K562 treated with DMSO at 1 percent for 4 hours (cell line): ENCODE data around the gene RANBP3L. TPM values are rescaled to one million over a fixed set of nuclear protein-coding genes. Genes with fewer than 3 reads are reported as not detected.

Experiments
- total RNA-seq: library from RNA; unstranded; fragments of 300-600 nt; gene quantifications from 2 replicates; pipeline ENCODE4 v1.2.3, GENCODE V29; 2022; ENCODE audit not compliant: insufficient read depth

The RANBP3L gene, protein sequence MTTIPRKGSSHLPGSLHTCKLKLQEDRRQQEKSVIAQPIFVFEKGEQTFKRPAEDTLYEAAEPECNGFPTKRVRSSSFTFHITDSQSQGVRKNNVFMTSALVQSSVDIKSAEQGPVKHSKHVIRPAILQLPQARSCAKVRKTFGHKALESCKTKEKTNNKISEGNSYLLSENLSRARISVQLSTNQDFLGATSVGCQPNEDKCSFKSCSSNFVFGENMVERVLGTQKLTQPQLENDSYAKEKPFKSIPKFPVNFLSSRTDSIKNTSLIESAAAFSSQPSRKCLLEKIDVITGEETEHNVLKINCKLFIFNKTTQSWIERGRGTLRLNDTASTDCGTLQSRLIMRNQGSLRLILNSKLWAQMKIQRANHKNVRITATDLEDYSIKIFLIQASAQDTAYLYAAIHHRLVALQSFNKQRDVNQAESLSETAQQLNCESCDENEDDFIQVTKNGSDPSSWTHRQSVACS
- total RNA-seq = not detected in 2 replicates

DNA sequence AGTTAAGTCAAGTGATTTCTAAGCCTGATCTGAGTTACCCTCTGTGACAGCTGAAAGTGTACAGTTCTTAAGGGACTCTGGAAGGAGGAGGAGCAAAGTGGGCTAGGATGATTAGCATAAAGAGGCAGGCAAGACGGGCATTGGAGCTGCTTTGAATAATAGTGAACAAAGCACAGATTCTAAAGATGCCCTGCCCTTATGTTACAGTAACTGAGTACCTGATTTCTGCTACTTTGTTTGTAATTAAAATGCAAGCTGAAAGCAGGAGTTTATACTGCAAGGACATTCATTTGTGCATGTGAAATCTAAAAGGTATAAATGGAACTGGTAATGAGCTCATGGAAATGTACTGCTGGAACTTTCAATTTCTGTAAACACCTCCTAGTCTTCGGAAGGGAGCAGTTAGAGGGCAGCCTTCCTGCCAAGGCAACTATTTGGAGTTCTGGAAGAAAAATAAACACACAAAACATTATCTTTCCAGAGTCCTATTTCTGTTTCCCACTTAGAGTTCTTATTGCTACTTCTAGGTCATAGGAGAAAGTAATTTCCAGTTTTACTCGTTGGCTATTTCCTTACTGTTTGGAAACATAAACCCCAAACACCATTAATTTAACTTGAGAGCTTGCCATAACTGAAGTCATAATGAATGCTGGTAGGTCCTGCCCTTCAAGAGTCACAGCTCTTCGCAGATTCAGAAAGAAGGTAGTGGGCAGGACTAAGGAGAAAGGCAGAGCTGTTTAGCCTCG is at the start of gene RANBP3L:
RANBP3L (minus strand) TSS at position 45 of the 746 bp plus-strand sequence. CDS start 486 bp downstream, outside the sequence.

DNA sequence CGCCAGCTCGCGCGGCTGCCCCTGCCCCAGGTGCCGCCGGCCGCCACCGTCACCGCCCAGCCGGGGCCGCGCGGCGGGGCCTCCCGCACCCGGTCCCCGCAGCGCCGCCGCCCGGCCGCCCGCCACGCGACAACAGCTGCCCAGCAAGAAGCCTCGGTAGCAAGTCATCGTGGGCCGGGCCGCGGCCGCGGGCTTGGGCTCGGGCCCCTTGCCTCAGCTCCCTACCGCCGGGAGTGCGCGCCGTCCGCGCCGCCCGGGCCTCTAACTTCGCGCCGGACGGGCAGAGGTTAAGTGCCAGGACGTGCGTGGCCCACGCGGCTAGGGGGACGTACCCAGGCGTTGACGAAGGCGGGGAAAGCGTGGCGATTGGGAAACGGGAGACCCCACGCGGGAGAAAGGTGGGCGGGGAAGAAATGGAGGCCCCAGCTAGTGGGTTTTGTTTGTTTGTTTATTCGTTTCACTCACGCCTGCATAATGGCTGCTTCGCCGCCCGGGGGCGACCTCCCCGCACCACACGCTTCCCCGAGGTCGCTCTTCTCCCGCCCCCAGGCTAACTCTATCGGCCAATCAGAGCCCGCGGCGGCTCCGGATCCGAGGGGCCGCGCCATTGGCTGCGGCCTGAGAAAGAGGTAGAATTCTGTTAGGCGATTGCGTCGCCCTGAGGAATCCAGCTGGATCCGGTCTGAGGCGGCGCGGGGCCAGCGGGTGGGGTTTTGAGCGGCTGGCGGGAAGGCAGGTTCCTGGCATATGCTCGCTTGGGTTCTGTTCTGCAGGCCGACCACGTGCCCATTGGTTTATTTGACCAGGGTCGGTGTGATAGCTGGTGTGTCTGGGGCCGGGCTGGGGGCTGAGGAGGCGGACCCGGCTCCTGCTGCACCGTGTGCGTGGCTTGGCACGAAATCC is 59.8 kb downstream of the RANBP3L start, which contains the start of gene NADK2:
NADK2 (minus strand) TSS at position 295 of the 903 bp plus-strand sequence; CDS start at position 168, 127 bp downstream.

Other genes starting within 250 kb of the RANBP3L start
- not detected in 2 replicates for gene UGT3A2, start 235.0 kb downstream of the RANBP3L start, total RNA-seq
- 4.0 and 4.9 TPM in 2 replicates for gene LMBRD2, start 150.0 kb downstream of the RANBP3L start, total RNA-seq
- gene SKP2, start 149.8 kb downstream of the RANBP3L start, total RNA-seq = 23.5 and 28.9 TPM in 2 replicates
- gene NADK2, start 60.0 kb downstream of the RANBP3L start, total RNA-seq = 10.3 and 13.5 TPM in 2 replicates